T-cell (primary cell): ENCODE results near the gene AATK. TPM values are rescaled to one million over a fixed set of nuclear protein-coding genes. Genes with fewer than 3 reads are reported as not detected.

Experiments used
- ATAC-seq, 4 experiments: fragments of 200-7000 bp in 3 of 4; fragments of 150-1000 bp in 1 of 4; cut with Tn5 transposase; replicated peaks in 1 of 4; 1 replicate in 3 of 4; 2 replicates in 1 of 4; pipeline ENCODE4 v1.10.0; 2021; ENCODE audit warnings: moderate library complexity in 3 of 4, mild to moderate bottlenecking in 2 of 4, moderate number of reproducible peaks in 1 of 4
- CTCF ChIA-PET, 2 donors: fragments of 300-600 bp; sonication (Branson Sonifier 250); formaldehyde crosslinking; loops; one replicate each; lab custom pipeline; 2022; ENCODE audit warnings: antibody characterized with exemption in 2 of 2; lab: Charles Lee
- POLR2A ChIA-PET, 2 donors: fragments of 300-600 bp; sonication (Branson Sonifier 250); formaldehyde crosslinking; loops; one replicate each; lab custom pipeline; 2022; ENCODE audit warnings: antibody characterized with exemption in 2 of 2; lab: Charles Lee
- DNase-seq, 35 experiments: peaks; one replicate each; pipeline versions ENCODE4 v3.0.0 to v3.0.0-alpha.2; 2013 to 2023
- H3K27ac ChIP-seq: one replicate; pipeline ENCODE4 v1.5.1; 2013; ENCODE audit warnings: low read length
- H3K27me3 ChIP-seq, 2 experiments: replicated peaks in 1 of 2; 1 replicate in 1 of 2; 2 replicates in 1 of 2; pipeline versions ENCODE4 v1.6.1 to v1.7.0; 2013; ENCODE audit warnings: low read length in 1 of 2, mixed read lengths in 1 of 2; ENCODE audit not compliant: control insufficient read depth in 2 of 2, insufficient read depth in 2 of 2; ENCODE audit errors: extremely low read depth in 1 of 2
- H3K36me3 ChIP-seq, 2 donors: 1 replicate in 1 of 2; 2 replicates in 1 of 2; pipeline versions ENCODE4 v1.6.1 to v1.7.0; 2013; ENCODE audit warnings: low read length in 1 of 2; ENCODE audit not compliant: control insufficient read depth in 2 of 2, insufficient read depth in 1 of 2; ENCODE audit errors: extremely low read depth in 1 of 2
- H3K4me1 ChIP-seq, 2 experiments: 1 replicate in 1 of 2; 2 replicates in 1 of 2; pipeline versions ENCODE4 v1.6.1 to v1.7.0; 2013; ENCODE audit warnings: low read length in 2 of 2, mixed read lengths in 1 of 2; ENCODE audit not compliant: insufficient read depth in 2 of 2, control insufficient read depth in 1 of 2; ENCODE audit errors: extremely low read depth in 1 of 2
- H3K4me3 ChIP-seq, 2 donors: 1 replicate in 1 of 2; 2 replicates in 1 of 2; pipeline versions ENCODE4 v1.5.1 to v1.7.0; 2013; ENCODE audit warnings: mild to moderate bottlenecking in 2 of 2, low read length in 1 of 2, moderate library complexity in 1 of 2; ENCODE audit not compliant: control insufficient read depth in 1 of 2; ENCODE audit errors: extremely low read depth in 1 of 2
- H3K9me3 ChIP-seq: 2 replicates; pipeline ENCODE4 v1.7.0; 2013
- H3K27ac Mint-ChIP-seq, 2 donors: one replicate each; pipeline ENCODE4 v1.8.0; 2020 to 2021; ENCODE audit warnings: mild to moderate bottlenecking in 2 of 2, mixed read lengths in 2 of 2
- H3K27me3 Mint-ChIP-seq, 2 donors: one replicate each; pipeline ENCODE4 v1.8.0; 2021 to 2022; ENCODE audit warnings: mixed read lengths in 2 of 2
- H3K36me3 Mint-ChIP-seq: one replicate; pipeline ENCODE4 v1.8.0; 2021; ENCODE audit warnings: mixed read lengths
- H3K4me1 Mint-ChIP-seq, 3 donors: one replicate each; pipeline ENCODE4 v1.8.0; 2020 to 2022; ENCODE audit warnings: mixed read lengths in 3 of 3, mild to moderate bottlenecking in 1 of 3
- H3K4me3 Mint-ChIP-seq, 3 donors: one replicate each; pipeline ENCODE4 v1.8.0; 2020 to 2022; ENCODE audit warnings: mild to moderate bottlenecking in 3 of 3, mixed read lengths in 3 of 3, moderate library complexity in 3 of 3
- H3K9me3 Mint-ChIP-seq, 3 donors: one replicate each; pipeline ENCODE4 v1.8.0; 2020 to 2022; ENCODE audit warnings: mixed read lengths in 3 of 3
- WGBS: methylation state at CpG from one replicate; pipeline ENCODE4 v1.1.5; 2013; ENCODE audit warnings: missing lambda C conversion rate; ENCODE audit not compliant: insufficient coverage; 5-methylcytosine and 5-hydroxymethylcytosine counted together
- total RNA-seq, 35 experiments: library from RNA in 6 of 35; stranded (reverse) in 6 of 35; fragments of 120-200 nt in 1 of 35; gene quantifications; one replicate each; pipeline versions ENCODE4 v1.2.1 to v1.2.4 and lab custom pipeline; 2013 to 2026

AATK gene
- total RNA-seq, 5 donors from 2014 or later (not counting 1 experiment from before 2014, with no cell fraction given) = 0.63 to 11.1 (median 0.72) TPM

DNA sequence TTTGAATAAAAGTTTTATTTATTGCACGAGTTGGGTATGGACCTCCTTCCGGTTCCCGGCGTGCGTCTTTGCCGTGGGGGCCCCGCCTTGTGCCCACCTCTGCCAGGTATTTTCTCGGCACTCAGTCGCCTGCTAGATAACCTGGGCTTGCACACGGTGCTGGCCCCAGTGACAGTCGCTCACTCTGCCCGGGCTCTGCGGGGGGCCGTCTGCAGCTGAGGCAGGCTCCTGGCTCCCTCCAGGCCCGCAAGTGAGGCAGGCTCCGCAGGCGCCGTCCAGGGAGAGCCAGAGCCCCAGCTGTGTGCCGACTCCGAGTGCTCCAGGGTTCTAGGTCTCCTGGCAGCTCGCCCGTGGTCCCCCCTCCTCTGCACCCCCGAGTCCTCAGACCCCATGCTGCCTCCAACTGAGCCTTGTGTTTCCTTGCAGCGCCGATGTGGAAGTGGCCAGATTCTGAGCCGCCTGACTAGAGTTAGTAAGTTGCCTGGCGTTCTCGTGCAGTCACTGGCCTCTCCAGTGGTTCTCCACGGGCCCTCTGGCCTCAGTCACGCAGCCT is 55.5 kb downstream of the AATK start:
- no peaks in the 10 kb centered on the region for H3K27me3 Mint-ChIP-seq
- no peaks in the 10 kb centered on the region for H3K9me3 Mint-ChIP-seq
- H3K36me3 Mint-ChIP-seq = no peaks in the 10 kb centered on the region
- no peak overlapping the region for H3K27ac ChIP-seq
- H3K4me3 ChIP-seq = no peak overlapping the region
- ChIA-PET CTCF (no interaction called here), POLR2A (no interaction called here)
- H3K4me1 ChIP-seq = no peaks in the 10 kb centered on the region
- no peak for DNase-seq
- H3K27me3 ChIP-seq = peaks cover 0 to under 1% of the 10 kb centered on the region in 2 experiments
- ATAC-seq = no peak
- WGBS = 87% methylated on average over 28 of the region's 30 CpGs
- peaks cover 0 to 2% of the 10 kb centered on the region in 2 donors for H3K36me3 ChIP-seq
- H3K4me3 Mint-ChIP-seq = no peak overlapping the region
- H3K27ac Mint-ChIP-seq = no peak overlapping the region
- peaks cover 0 to 4% (median 3%) of the 10 kb centered on the region in 3 donors for H3K4me1 Mint-ChIP-seq
- H3K9me3 ChIP-seq = no peaks in the 10 kb centered on the region

DNA sequence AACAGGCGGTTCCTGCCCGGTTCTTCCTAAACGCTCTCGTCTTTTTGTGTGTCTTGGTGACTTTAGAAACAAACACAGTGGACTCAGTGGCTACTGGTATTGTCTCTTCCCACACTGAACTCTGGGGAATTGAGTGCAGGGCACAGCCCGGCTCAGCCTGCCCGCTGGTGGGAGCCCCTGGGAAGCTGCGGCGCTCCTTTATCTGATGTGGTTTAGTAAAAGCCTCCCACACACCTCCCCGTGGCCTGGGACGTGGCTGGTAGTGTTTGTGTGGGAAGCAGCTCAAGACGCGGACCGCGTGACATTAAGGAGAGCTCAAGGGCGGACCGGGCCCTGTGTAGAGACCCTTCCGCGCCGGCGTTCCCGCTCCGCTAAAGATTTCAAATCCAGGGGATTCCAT is 56.1 kb downstream of the AATK start:
- Mint-ChIP-seq H3K4me1 (peaks cover 0 to 4% (median 3%) of the 10 kb centered on the region in 3 donors), H3K27me3 (no peaks in the 10 kb centered on the region), H3K27ac (no peak overlapping the region), H3K36me3 (no peaks in the 10 kb centered on the region), H3K4me3 (no peak overlapping the region), H3K9me3 (no peaks in the 10 kb centered on the region)
- no peak overlapping the region for H3K4me3 ChIP-seq
- WGBS = 73% methylated on average over 16 of the region's 22 CpGs
- ChIA-PET CTCF (no interaction called here), POLR2A (no interaction called here)
- no peak overlapping the region for H3K27ac ChIP-seq
- H3K36me3 ChIP-seq = peaks cover 0 to 2% of the 10 kb centered on the region in 2 donors
- ATAC-seq = no peak
- no peaks in the 10 kb centered on the region for H3K4me1 ChIP-seq
- no peaks in the 10 kb centered on the region for H3K9me3 ChIP-seq
- DNase-seq = no peak
- H3K27me3 ChIP-seq = no peaks in the 10 kb centered on the region

DNA sequence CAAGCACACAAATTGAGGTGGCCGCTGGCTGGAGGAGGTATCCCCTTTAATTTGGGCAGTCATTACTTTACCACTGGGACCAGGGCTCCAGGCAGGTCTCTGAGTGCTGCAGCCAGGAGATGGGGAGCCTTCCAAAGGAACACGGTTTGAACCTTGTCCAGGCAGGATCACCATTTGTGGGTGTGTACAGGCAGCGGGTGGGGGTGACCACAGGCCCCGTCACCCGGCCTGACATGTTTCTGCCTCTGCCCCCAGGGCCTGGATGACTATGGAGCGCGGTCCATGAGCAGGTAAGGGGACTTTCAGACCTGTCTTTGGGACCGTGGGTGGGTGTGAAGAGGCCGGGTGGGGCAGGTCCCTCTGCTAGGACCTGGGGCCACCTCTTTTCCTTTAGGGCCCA is 57.8 kb downstream of the AATK start:
- WGBS = 82% methylated on average over 7 of the region's 9 CpGs
- ChIA-PET POLR2A (no interaction called here), CTCF (no interaction called here)
- H3K36me3 Mint-ChIP-seq = no peaks in the 10 kb centered on the region
- H3K27me3 Mint-ChIP-seq = no peaks in the 10 kb centered on the region
- no peaks in the 10 kb centered on the region for H3K4me1 ChIP-seq
- no peak overlapping the region for H3K4me3 ChIP-seq
- no peak overlapping the region for H3K27ac ChIP-seq
- ATAC-seq (no peak), DNase-seq (no peak)
- no peaks in the 10 kb centered on the region for H3K9me3 Mint-ChIP-seq
- H3K4me3 Mint-ChIP-seq = no peak overlapping the region
- peaks cover 0 to 2% of the 10 kb centered on the region in 2 donors for H3K36me3 ChIP-seq
- H3K4me1 Mint-ChIP-seq = peaks cover 0 to 4% (median 3%) of the 10 kb centered on the region in 3 donors
- no peaks in the 10 kb centered on the region for H3K27me3 ChIP-seq
- H3K9me3 ChIP-seq = no peaks in the 10 kb centered on the region
- H3K27ac Mint-ChIP-seq = no peak overlapping the region

DNA sequence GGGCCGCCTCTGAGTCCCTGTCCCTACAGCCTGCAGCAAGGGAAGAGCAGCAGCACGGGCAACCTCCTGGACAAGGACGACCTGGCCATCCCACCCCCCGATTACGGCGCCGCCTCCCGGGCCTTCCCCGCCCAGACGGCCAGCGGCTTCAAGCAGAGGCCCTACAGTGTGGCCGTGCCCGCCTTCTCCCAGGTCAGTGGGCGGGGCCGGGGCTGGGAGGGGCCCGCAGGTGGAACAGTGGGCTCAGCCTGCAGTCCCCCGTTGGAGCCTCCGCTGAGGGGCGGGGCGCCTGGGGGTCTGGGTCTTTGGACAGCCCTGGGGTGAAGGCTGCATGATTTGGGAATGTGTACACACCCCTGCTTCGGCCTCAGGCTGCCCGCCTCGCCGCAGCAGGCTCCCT is 59.3 kb downstream of the AATK start:
- ATAC-seq (no peak), DNase-seq (no peak)
- H3K4me1 Mint-ChIP-seq = peaks cover 0 to 4% (median 4%) of the 10 kb centered on the region in 3 donors
- H3K9me3 Mint-ChIP-seq = no peaks in the 10 kb centered on the region
- ChIA-PET POLR2A (no interaction called here), CTCF (no interaction called here)
- Histone ChIP-seq H3K36me3 (peaks cover 0 to 2% of the 10 kb centered on the region in 2 donors), H3K9me3 (no peaks in the 10 kb centered on the region), H3K4me3 (no peak overlapping the region), H3K4me1 (peaks cover 0 to 5% of the 10 kb centered on the region in 2 experiments), H3K27me3 (peaks cover 0 to 3% of the 10 kb centered on the region in 2 experiments), H3K27ac (no peak overlapping the region)
- no peak overlapping the region for H3K4me3 Mint-ChIP-seq
- no peaks in the 10 kb centered on the region for H3K36me3 Mint-ChIP-seq
- H3K27me3 Mint-ChIP-seq = no peaks in the 10 kb centered on the region
- WGBS = 92% methylated on average over 24 of the region's 24 CpGs
- H3K27ac Mint-ChIP-seq = no peak overlapping the region

DNA sequence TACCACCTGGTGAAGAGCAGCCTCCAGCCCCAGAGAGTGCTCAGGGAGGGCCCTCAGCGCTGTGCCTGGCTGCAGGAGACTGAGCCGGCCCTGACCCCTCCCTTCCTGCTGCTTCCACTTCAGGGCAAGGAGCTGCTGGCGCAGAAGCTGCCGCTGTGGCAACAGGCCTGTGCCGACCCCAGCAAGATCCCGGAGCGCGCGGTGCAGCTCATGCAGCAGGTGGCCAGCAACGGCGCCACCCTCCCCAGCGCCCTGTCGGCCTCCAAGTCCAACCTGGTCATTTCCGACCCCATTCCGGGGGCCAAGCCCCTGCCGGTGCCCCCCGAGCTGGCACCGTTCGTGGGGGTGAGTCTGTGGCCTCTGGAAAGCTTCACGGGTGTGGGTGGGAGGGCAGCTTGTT is 62.6 kb downstream of the AATK start:
- ATAC-seq = no peak
- no peaks in the 10 kb centered on the region for H3K9me3 Mint-ChIP-seq

DNA sequence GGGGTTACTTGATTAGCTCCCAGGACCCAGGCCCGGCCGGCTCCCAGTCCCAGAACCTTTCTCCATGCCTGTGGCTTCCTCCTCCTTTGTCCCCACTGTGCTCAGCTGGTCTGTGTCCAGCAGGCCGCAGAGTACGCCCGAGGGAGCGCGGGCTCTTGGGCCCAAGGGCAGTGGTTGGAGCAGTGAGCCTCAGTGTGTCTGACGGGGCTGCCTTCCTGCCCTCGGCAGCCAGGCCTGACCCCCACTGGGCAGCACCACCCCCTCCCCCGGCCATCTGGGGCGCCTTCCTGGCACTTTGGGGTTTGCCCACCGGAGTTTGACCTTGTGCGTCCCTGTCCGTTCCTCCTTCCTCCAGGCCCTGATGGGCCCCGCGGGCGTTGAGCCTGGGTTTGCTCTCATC is 63.2 kb downstream of the AATK start:
- Mint-ChIP-seq H3K27me3 (no peaks in the 10 kb centered on the region), H3K4me1 (peaks cover 0 to 11% (median 2%) of the 10 kb centered on the region in 3 donors), H3K36me3 (no peaks in the 10 kb centered on the region), H3K27ac (no peak overlapping the region), H3K9me3 (no peaks in the 10 kb centered on the region), H3K4me3 (no peak overlapping the region)
- no peak for DNase-seq
- Histone ChIP-seq H3K4me3 (no peak overlapping the region), H3K27me3 (peaks cover 0 to 13% of the 10 kb centered on the region in 2 experiments), H3K36me3 (no peaks in the 10 kb centered on the region), H3K27ac (no peak overlapping the region), H3K9me3 (no peaks in the 10 kb centered on the region), H3K4me1 (peaks cover 0 to 19% of the 10 kb centered on the region in 2 experiments)
- WGBS = 94% methylated on average over 17 of the region's 17 CpGs
- ATAC-seq = no peak
- ChIA-PET CTCF (interaction anchor here in 1 of 2 donors (1.3 kb wide), 1 partner anchor 676 kb away, joined by 4 read pairs; no protein-coding TSS in a partner anchor), POLR2A (no interaction called here)

More for the DNA sequence above, 62.6 kb downstream of the AATK start:
- H3K36me3 ChIP-seq = peaks cover 0 to 2% of the 10 kb centered on the region in 2 donors
- Mint-ChIP-seq H3K4me3 (no peak overlapping the region), H3K27me3 (no peaks in the 10 kb centered on the region), H3K4me1 (peaks cover 0 to 9% (median 2%) of the 10 kb centered on the region in 3 donors), H3K27ac (no peak overlapping the region), H3K36me3 (no peaks in the 10 kb centered on the region)
- H3K4me1 ChIP-seq = peaks cover 0 to 14% of the 10 kb centered on the region in 2 experiments
- ChIA-PET POLR2A (no interaction called here), CTCF (interaction anchor here in 1 of 2 donors (0.6 kb wide), 1 partner anchor 115 kb away, joined by 3 read pairs; no protein-coding TSS in a partner anchor)
- DNase-seq = no peak
- no peaks in the 10 kb centered on the region for H3K9me3 ChIP-seq
- H3K27ac ChIP-seq = no peak overlapping the region
- H3K4me3 ChIP-seq = no peak overlapping the region
- 92% methylated on average over 17 of the region's 20 CpGs for WGBS
- peaks cover 0 to 9% of the 10 kb centered on the region in 2 experiments for H3K27me3 ChIP-seq
